HG03558 (cell line): Measurements from ENCODE around the gene ZCRB1.
"Not testable (repeated sequence)": the region's sequence is repeated elsewhere in the genome, so short reads cannot be mapped to it uniquely, and the experiment has no call there.

Experiments used
- ATAC-seq: cut with Tn5 transposase; IDR thresholded peaks from one replicate; pipeline ENCODE4 v1.9.1; 2021; ENCODE audit warnings: moderate number of reproducible peaks; ENCODE audit not compliant: unreplicated experiment; ENCODE audit errors: extremely low read depth

Gene ZCRB1

GRCh38 chr12:42332301-42333285 is 6.7 kb upstream of the ZCRB1 start:
- peak; percentile 63 for ATAC-seq

DNA sequence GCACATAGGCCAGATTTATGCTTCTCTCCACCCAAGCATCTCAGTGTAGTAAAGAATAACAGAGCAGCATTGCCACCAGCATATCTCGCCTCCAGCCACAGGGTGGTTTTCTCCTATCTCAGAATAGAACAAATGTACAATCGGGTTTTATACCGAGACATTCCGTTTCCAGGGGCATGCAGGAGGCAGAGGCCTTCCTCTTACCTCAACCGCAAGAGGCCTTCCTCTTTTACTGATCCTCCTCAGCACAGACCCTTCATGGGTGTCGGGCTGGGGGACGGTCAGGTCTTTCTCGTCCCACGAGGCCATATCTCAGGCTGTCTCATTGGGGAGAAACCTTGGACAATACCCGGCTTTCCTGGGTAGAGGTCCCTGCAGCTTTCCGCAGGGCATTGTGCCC is 4.2 kb upstream of the ZCRB1 start:
- not testable (repeated sequence) for ATAC-seq

DNA sequence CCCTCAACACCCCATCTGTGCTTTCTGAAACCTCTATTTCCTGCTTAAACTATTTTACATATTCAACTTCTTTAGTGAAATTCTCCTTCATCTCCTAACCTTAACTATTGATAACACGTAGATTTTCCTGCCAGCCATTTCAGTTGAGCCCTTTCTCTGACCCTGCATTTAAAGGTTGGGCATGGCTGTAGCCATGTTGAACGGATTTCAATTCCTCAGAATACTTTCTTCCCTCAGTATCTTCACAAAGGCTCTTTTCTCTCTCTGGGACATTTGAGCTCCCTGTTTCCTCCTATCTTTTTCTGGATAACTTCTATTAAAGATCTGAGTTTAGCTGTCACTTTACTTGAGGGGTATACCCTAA is 1.3 kb upstream of the ZCRB1 start:
- no peak for ATAC-seq

DNA sequence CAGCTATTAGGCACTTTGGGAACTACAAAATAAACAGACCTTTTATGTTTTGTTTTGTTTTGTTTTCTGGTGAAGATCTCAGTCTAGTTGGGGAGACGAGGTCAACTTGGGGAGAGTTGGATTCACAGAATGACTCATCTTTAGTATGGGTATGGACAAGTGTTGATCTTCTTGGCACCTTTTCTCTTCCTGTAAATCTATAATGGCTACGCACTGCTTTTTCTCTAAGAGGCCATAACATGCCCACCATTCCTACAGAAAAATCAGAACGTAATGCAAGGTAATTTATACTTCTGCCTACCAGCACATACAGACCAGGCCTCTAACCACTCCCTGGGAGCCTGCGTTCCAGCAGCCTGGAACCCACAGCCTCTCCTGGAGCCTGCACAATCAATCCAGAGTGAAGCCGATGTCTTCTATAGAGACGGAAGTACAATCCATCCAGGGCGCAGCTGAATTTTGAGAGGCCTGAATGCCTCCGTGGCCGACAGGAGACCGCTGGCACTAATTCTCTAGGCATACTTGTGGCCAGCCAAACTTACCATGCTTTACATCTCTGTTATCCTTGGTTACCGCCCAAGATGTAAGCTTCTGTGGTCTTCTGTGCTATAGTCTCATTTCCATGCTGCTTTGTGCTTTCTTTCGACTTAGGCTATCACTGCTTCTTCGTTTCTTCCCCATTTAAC is 790 bp upstream of the ZCRB1 start:
- peak; percentile 7 for ATAC-seq

GRCh38 chr12:42325326-42325652 is 605 bp downstream of the ZCRB1 start:
- ATAC-seq, result no peak

- no peak for ATAC-seq
Observed at GRCh38 chr12:42323856-42324255, 2.0 kb downstream of the ZCRB1 start.

GRCh38 chr12:42322567-42322966 is 3.3 kb downstream of the ZCRB1 start:
- no peak for ATAC-seq

- no peak for ATAC-seq
Observed at GRCh38 chr12:42320796-42321195, 5.1 kb downstream of the ZCRB1 start.

DNA sequence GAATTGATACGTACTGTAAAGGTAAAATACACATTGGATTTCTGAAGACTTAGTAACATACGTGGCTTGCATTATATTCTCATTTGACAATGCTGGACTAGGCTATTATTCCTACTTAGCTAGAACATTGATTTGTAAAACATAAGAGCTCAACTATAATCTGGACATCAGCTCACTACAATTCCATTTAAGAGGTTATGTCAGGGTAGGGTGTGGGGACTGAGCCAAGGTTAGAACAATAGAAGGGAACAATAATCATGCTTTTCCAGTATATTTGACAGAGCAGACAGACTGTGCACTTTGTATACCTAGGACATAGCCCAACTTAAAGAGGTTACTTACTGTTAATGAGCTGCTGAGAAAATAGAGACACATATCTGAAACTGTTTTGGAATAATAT is 10.8 kb downstream of the ZCRB1 start:
- ATAC-seq, result no peak

GRCh38 chr12:42309996-42310395 is 15.9 kb downstream of the ZCRB1 start:
- ATAC-seq, result no peak

- no peak for ATAC-seq
Observed at GRCh38 chr12:42308390-42308789, 17.5 kb downstream of the ZCRB1 start.

GRCh38 chr12:42306297-42306696 is 19.6 kb downstream of the ZCRB1 start:
- no peak for ATAC-seq

- peak; percentile 87 for ATAC-seq
Observed at GRCh38 chr12:42299392-42300308, 26.2 kb downstream of the ZCRB1 start.

DNA sequence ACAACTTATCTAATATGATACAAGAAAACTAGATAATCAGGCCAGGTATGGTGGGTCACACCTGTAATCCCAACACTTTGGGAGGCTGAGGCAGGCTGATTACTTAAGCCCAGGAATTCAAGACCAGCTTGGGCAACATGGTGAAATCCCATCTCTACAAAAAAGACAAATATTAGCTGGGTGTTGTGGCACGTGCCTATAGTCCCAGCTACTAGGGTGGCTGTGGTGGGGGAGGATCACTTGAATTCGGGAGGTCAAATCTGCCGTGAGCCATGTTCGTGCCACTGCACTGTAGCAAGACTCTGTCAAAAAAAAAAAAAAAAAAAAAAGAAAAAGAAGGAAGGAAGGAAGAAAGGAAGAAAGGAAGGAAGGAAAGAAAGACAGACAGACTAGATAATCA is 27.0 kb downstream of the ZCRB1 start:
- ATAC-seq, result no peak

DNA sequence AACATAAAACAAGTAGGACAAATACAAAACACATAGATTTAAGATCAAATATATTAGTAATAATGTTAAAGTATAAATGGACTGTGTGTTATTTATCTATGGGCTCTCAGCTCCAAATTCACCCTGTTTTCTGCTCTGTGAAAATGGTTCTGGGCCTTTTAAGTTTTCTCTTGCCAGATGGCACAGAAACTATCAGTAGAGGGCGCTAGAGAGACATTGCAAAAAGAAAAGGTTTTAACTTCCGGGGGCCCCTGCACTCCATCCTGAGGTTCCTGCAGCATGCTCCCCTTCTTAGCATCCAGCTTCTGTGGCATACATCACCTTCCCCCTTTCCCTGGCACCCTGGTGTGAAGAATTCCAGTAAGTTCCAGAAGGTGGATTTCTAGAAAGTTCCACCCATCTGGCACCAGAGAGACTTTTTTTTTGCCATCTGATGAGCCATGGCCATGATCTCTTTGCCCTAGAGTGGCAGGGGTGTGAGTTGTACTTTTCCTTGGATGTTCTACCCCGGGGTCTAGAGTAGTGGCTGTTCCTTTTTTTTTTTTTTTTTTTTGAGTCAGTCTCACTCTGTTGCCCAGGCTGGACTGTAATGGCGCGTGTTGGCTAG is 29.3 kb downstream of the ZCRB1 start:
- no peak for ATAC-seq

DNA sequence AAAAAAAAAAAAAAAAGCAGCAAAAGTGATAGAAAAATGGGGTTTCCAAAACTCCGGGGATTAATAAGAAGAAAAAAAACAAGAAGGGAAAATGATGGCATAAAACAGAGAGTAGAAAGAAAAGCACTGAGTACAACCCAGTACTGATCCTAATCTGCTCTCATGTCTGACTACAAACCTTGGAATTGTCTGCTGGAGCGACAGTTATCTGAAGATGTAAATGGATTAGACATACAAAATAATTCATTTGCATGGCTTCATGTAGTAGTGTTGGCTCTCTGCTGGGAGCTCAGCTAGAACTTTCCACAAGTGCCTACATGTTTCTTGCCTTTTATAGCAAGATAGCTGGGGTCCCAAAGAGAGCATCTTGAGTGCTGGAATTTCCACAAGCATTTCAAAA is 34.2 kb downstream of the ZCRB1 start:
- ATAC-seq, result no peak

- ATAC-seq, result no peak
Observed at GRCh38 chr12:42288544-42288943, 37.4 kb downstream of the ZCRB1 start.

DNA sequence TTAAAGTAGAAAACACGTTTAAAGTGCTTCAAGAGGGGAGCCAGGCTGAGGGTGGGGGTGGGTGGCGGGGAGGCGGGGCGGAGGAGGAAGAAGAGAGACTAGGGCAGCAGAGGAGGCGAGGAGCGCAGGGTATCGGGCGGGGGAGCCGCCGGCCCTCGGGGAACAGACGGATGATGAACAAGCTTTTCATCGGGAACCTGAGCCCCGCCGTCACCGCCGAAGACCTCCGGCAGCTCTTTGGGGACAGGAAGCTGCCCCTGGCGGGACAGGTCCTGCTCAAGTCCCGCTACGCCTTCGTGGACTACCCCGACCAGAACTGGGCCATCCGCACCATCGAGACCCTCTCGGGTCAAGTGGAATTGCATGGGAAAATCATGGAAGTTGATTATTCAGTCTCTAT is 39.2 kb downstream of the ZCRB1 start:
- no peak for ATAC-seq

DNA sequence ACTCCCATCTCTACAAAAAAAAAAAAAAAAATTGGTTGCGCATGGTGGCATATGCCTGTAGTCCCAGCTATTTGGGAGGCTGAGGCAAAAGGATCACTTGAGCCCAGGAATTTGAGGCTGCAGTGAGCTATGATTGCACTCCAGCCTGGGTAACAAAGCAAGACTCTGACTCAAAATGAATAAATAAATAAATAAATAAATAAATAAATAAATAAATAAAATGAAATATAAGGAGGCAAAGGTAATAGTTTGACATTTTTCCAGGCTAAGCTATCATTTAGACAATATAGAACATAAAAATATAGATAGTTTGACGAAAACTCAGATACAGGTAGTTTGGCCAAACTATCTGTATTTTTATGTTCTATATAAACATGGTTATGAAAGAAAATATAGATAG is 40.5 kb downstream of the ZCRB1 start:
- ATAC-seq, result no peak

- no peak for ATAC-seq
Observed at GRCh38 chr12:42284876-42285275, 41.0 kb downstream of the ZCRB1 start.
